ENCODE measurements around the gene WFDC2.
"Not testable (repeated sequence)": the region's sequence is repeated elsewhere in the genome, so short reads cannot be mapped to it uniquely, and the experiment has no call there.

The WFDC2 gene

GRCh38 chr20:45470937-45471336 is 1.4 kb downstream of the WFDC2 start:
- Histone ChIP-seq H3K9me3 (no peaks in the 10 kb centered on the region), H3K27me3 (peaks cover 0 to 17% of the 10 kb centered on the region in 2 donors), H3K4me1 (peaks cover 0 to 22% (median 17%) of the 10 kb centered on the region in 4 donors), H3K36me3 (no peaks in the 10 kb centered on the region), H3K4me3 (peak overlapping the region; percentile 48 to 63), H3K27ac (peak overlapping the region; percentile 56)
- intact Hi-C loops (cut with DNase I; ENCODE audit: low total_unique reads), result no loop called here
- peak in 1 of 2 experiments; percentile 24 for TF ChIP-seq CTCF (IDR thresholded peaks at IDR 0.05)
- DNase-seq, result no peak

GRCh38 chr20:45472286-45472685 is 2.7 kb downstream of the WFDC2 start:
- H3K9me3 ChIP-seq; H3K27ac ChIP-seq; intact Hi-C loops (cut with DNase I; ENCODE audit: low total_unique reads); H3K36me3 ChIP-seq; DNase-seq; H3K4me3 ChIP-seq: not testable (repeated sequence)
- H3K4me1 ChIP-seq, result peaks cover 0 to 22% (median 17%) of the 10 kb centered on the region in 4 donors
- H3K27me3 ChIP-seq, result peaks cover 0 to 18% of the 10 kb centered on the region in 2 donors

- H3K9me3 ChIP-seq; intact Hi-C loops (cut with DNase I; ENCODE audit: low total_unique reads); H3K36me3 ChIP-seq; DNase-seq; H3K4me1 ChIP-seq; H3K4me3 ChIP-seq; H3K27ac ChIP-seq: not testable (repeated sequence)
- peaks cover 0 to 46% of the 10 kb centered on the region in 2 donors for H3K27me3 ChIP-seq
These were observed 8.1 kb downstream of the WFDC2 start for GRCh38 chr20:45477530-45478148.

GRCh38 chr20:45479822-45480221 is 10.3 kb downstream of the WFDC2 start:
- H3K27ac ChIP-seq, result no peak overlapping the region
- no peaks in the 10 kb centered on the region for H3K36me3 ChIP-seq
- intact Hi-C loops (cut with DNase I; ENCODE audit: low total_unique reads), result no loop called here
- peaks cover 0 to 53% of the 10 kb centered on the region in 2 donors for H3K27me3 ChIP-seq
- H3K4me1 ChIP-seq, result no peaks in the 10 kb centered on the region
- H3K4me3 ChIP-seq, result no peak overlapping the region
- TF ChIP-seq CTCF (IDR thresholded peaks at IDR 0.05), result no peak
- no peak for DNase-seq
- no peaks in the 10 kb centered on the region for H3K9me3 ChIP-seq

- no peak for DNase-seq
- Histone ChIP-seq H3K36me3 (no peaks in the 10 kb centered on the region), H3K27me3 (peaks cover 0 to 46% of the 10 kb centered on the region in 2 donors), H3K9me3 (no peaks in the 10 kb centered on the region), H3K4me1 (no peaks in the 10 kb centered on the region), H3K27ac (no peak overlapping the region), H3K4me3 (no peak overlapping the region)
- intact Hi-C loops (cut with DNase I; ENCODE audit: low total_unique reads), result no loop called here
- no peak for TF ChIP-seq CTCF (IDR thresholded peaks at IDR 0.05)
These were observed 15.1 kb downstream of the WFDC2 start for GRCh38 chr20:45484676-45485075.

GRCh38 chr20:45485388-45485787 is 15.8 kb downstream of the WFDC2 start:
- DNase-seq, result no peak
- Histone ChIP-seq H3K9me3 (no peaks in the 10 kb centered on the region), H3K27ac (no peak overlapping the region), H3K4me1 (no peaks in the 10 kb centered on the region), H3K4me3 (no peak overlapping the region), H3K27me3 (peaks cover 0 to 39% of the 10 kb centered on the region in 2 donors), H3K36me3 (no peaks in the 10 kb centered on the region)
- no peak for TF ChIP-seq CTCF (IDR thresholded peaks at IDR 0.05)
- intact Hi-C loops (cut with DNase I; ENCODE audit: low total_unique reads), result no loop called here

GRCh38 chr20:45487231-45487635 is 17.7 kb downstream of the WFDC2 start:
- Histone ChIP-seq H3K27ac (no peak overlapping the region), H3K4me1 (no peaks in the 10 kb centered on the region), H3K4me3 (no peak overlapping the region), H3K9me3 (no peaks in the 10 kb centered on the region), H3K27me3 (peaks cover 0 to 29% of the 10 kb centered on the region in 2 donors), H3K36me3 (no peaks in the 10 kb centered on the region)
- no peak for TF ChIP-seq CTCF (IDR thresholded peaks at IDR 0.05)
- DNase-seq, result no peak
- intact Hi-C loops (cut with DNase I; ENCODE audit: low total_unique reads), result no loop called here

Data from tibial artery (tissue), 4 donors.